ENCODE measurements around the gene IRF2BP2.

Gene IRF2BP2

DNA sequence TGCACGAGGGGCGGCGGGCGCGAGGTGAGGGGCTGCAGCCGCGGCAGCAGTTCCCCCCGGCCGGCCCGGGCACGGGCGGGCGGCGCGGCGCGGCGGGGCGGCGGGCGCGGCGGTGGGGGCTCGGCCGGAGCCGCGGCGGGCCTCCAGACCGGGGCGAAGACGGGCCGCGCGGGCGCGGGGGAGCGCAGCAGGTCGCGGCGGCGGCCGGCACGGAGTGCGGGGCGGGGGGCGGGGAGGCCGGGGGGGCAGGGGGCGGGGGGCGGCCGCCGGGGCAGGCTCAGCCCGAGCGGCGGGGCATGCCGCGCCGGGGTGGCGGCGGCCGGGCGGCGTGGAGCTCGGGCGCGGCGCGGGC lies 311 bp downstream of the IRF2BP2 start:
- H3K4me3 ChIP-seq (ENCODE audit: control insufficient read depth, low read depth, low read length), result peak overlapping the region; percentile 83
- TF ChIP-seq, protein P1, sequence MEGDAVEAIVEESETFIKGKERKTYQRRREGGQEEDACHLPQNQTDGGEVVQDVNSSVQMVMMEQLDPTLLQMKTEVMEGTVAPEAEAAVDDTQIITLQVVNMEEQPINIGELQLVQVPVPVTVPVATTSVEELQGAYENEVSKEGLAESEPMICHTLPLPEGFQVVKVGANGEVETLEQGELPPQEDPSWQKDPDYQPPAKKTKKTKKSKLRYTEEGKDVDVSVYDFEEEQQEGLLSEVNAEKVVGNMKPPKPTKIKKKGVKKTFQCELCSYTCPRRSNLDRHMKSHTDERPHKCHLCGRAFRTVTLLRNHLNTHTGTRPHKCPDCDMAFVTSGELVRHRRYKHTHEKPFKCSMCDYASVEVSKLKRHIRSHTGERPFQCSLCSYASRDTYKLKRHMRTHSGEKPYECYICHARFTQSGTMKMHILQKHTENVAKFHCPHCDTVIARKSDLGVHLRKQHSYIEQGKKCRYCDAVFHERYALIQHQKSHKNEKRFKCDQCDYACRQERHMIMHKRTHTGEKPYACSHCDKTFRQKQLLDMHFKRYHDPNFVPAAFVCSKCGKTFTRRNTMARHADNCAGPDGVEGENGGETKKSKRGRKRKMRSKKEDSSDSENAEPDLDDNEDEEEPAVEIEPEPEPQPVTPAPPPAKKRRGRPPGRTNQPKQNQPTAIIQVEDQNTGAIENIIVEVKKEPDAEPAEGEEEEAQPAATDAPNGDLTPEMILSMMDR (IDR thresholded peaks at IDR 0.05; ENCODE audit: control insufficient read depth, insufficient read depth, low read depth, low read length, missing control alignments), result no peak
- DNase-seq (ENCODE audit: low read depth), result no peak

GRCh38 chr1:234608911-234609690 lies 877 bp downstream of the IRF2BP2 start:
- TF ChIP-seq, protein P1 (IDR thresholded peaks at IDR 0.05; ENCODE audit: control insufficient read depth, insufficient read depth, low read depth, low read length, missing control alignments), result no peak
- H3K4me3 ChIP-seq (ENCODE audit: control insufficient read depth, low read depth, low read length), result peak overlapping the region; percentile 83
- DNase-seq (ENCODE audit: low read depth), result no peak

- TF ChIP-seq, protein P1 (IDR thresholded peaks at IDR 0.05; ENCODE audit: control insufficient read depth, insufficient read depth, low read depth, low read length, missing control alignments), result no peak
- DNase-seq (ENCODE audit: low read depth), result no peak
- peak overlapping the region; percentile 83 for H3K4me3 ChIP-seq (ENCODE audit: control insufficient read depth, low read depth, low read length)
Observed at GRCh38 chr1:234608025-234608910, 1.7 kb downstream of the IRF2BP2 start.

GRCh38 chr1:234607109-234608024 lies 2.6 kb downstream of the IRF2BP2 start:
- DNase-seq (ENCODE audit: low read depth), result no peak
- TF ChIP-seq, protein P1 (IDR thresholded peaks at IDR 0.05; ENCODE audit: control insufficient read depth, insufficient read depth, low read depth, low read length, missing control alignments), result peak; percentile 34
- H3K4me3 ChIP-seq (ENCODE audit: control insufficient read depth, low read depth, low read length), result peak overlapping the region; percentile 83

DNA sequence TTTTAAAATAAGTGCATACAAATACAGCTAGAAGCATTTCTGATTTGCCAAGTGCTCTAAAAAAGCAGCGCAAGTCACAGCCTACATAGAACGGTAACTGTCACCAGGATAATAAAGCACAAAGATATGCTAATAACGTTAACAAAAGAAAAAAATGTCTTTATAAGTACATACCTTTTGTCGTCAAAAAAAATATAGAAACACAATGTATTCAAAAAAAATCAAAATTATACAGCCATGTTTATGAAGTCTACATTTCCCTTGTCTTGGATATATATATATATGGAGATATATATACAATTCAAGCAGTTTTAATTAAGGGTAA lies 3.2 kb downstream of the IRF2BP2 start:
- H3K4me3 ChIP-seq (ENCODE audit: control insufficient read depth, low read depth, low read length), result peak overlapping the region; percentile 83
- no peak for DNase-seq (ENCODE audit: low read depth)
- TF ChIP-seq, protein P1 (IDR thresholded peaks at IDR 0.05; ENCODE audit: control insufficient read depth, insufficient read depth, low read depth, low read length, missing control alignments), result no peak
